ENCODE results near the gene FREM2.

FREM2 gene

GRCh38 chr13:38814331-38814730, 127.5 kb downstream of the FREM2 start:
- Histone ChIP-seq H3K4me2 (ENCODE audit: low read depth, low read length) (peak overlapping the region; percentile 15; the same call in 1 of the 2 replicates), H3K9ac (ENCODE audit: low read length) (no peak overlapping the region), H2AFZ (ENCODE audit: low read length) (no peak overlapping the region), H3K79me2 (ENCODE audit: low read length) (no peaks in the 10 kb centered on the region), H3F3A (ENCODE audit: insufficient read depth, low read length) (no peaks in the 10 kb centered on the region), H3K4me3 (ENCODE audit: low read length) (no peak overlapping the region), H3K27me3 (replicated peaks; ENCODE audit: insufficient read depth, low read length) (no peaks in the 10 kb centered on the region), H4K20me1 (ENCODE audit: insufficient read depth, low read length) (no peaks in the 10 kb centered on the region), H3K9me3 (replicated peaks; ENCODE audit: insufficient read depth, low read length) (no peaks in the 10 kb centered on the region), H3K9me2 (replicated peaks; ENCODE audit: insufficient read depth, low read length) (no peaks in the 10 kb centered on the region), H3K27ac (ENCODE audit: low read length) (peak overlapping the region; percentile 29; the same call in 1 of the 2 replicates), H3K36me3 (replicated peaks; ENCODE audit: insufficient read depth, low read length) (no peaks in the 10 kb centered on the region), H3K4me1 (ENCODE audit: low read length) (peaks cover 12% of the 10 kb centered on the region)
- DNase-seq = peak; percentile 63
- no peak for TF ChIP-seq CTCF (IDR thresholded peaks at IDR 0.05; ENCODE audit: low read length)
- no peak for TF ChIP-seq EZH2 (optimal IDR thresholded peaks at IDR 0.05; ENCODE audit: low read depth, low read length)
- TF ChIP-seq EZH2phosphoT487 (IDR thresholded peaks at IDR 0.05; ENCODE audit: low read length) = no peak

DNA sequence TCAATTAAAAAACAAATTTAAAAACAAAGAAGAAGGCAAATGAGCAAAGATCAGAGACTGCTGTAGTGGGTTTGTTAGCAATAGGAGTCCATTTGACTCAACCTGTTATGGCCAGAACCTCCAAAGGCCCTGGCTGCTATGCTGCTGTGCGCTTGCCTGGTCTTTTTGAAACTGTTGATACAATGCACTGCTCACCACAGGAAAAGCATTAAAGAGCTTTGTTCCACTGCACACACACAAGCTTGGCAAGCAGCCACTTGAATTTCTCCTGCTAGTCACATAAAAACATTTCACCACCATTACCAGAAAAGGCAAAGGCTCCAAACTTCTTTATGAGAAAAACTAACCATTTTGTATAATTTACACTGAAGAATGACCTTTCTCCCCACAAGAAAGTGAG, 132.2 kb downstream of the FREM2 start:
- DNase-seq = peak; percentile 59
- no peaks in the 10 kb centered on the region for H3K27me3 ChIP-seq (replicated peaks; ENCODE audit: insufficient read depth, low read length)
- no peaks in the 10 kb centered on the region for H3K9me3 ChIP-seq (replicated peaks; ENCODE audit: insufficient read depth, low read length)
- no peak overlapping the region for H2AFZ ChIP-seq (ENCODE audit: low read length)
- no peaks in the 10 kb centered on the region for H3K9me2 ChIP-seq (replicated peaks; ENCODE audit: insufficient read depth, low read length)
- no peaks in the 10 kb centered on the region for H4K20me1 ChIP-seq (ENCODE audit: insufficient read depth, low read length)
- no peaks in the 10 kb centered on the region for H3K36me3 ChIP-seq (replicated peaks; ENCODE audit: insufficient read depth, low read length)
- peaks cover 32% of the 10 kb centered on the region for H3K4me1 ChIP-seq (ENCODE audit: low read length)
- H3F3A ChIP-seq (ENCODE audit: insufficient read depth, low read length) = 0 out of 2 replicates have a peak, but pooled peaks cover 8% of the 10 kb centered on the region
- TF ChIP-seq EZH2phosphoT487 (IDR thresholded peaks at IDR 0.05; ENCODE audit: low read length) = no peak
- TF ChIP-seq CTCF (IDR thresholded peaks at IDR 0.05; ENCODE audit: low read length) = no peak
- no peak for TF ChIP-seq EZH2 (optimal IDR thresholded peaks at IDR 0.05; ENCODE audit: low read depth, low read length)
- H3K9ac ChIP-seq (ENCODE audit: low read length) = no peak overlapping the region
- H3K79me2 ChIP-seq (ENCODE audit: low read length) = no peaks in the 10 kb centered on the region
- H3K4me3 ChIP-seq (ENCODE audit: low read length) = no peak overlapping the region
- H3K27ac ChIP-seq (ENCODE audit: low read length) = peak overlapping the region; percentile 25; the same call in 1 of the 2 replicates
- H3K4me2 ChIP-seq (ENCODE audit: low read depth, low read length) = no peak overlapping the region

- H3K36me3 ChIP-seq (replicated peaks; ENCODE audit: insufficient read depth, low read length) = no peaks in the 10 kb centered on the region
- H3K27ac ChIP-seq (ENCODE audit: low read length) = no peak overlapping the region; the same call in 1 of the 2 replicates
- H3K79me2 ChIP-seq (ENCODE audit: low read length) = no peaks in the 10 kb centered on the region
- no peak overlapping the region for H2AFZ ChIP-seq (ENCODE audit: low read length)
- TF ChIP-seq CTCF (IDR thresholded peaks at IDR 0.05; ENCODE audit: low read length) (no peak), EZH2phosphoT487 (IDR thresholded peaks at IDR 0.05; ENCODE audit: low read length) (no peak), EZH2 (optimal IDR thresholded peaks at IDR 0.05; ENCODE audit: low read depth, low read length) (no peak)
- H3K9me2 ChIP-seq (replicated peaks; ENCODE audit: insufficient read depth, low read length) = no peaks in the 10 kb centered on the region
- H4K20me1 ChIP-seq (ENCODE audit: insufficient read depth, low read length) = no peaks in the 10 kb centered on the region
- no peak overlapping the region for H3K4me2 ChIP-seq (ENCODE audit: low read depth, low read length)
- H3K4me3 ChIP-seq (ENCODE audit: low read length) = no peak overlapping the region
- H3F3A ChIP-seq (ENCODE audit: insufficient read depth, low read length) = 0 out of 2 replicates have a peak, but pooled peaks cover 8% of the 10 kb centered on the region
- H3K27me3 ChIP-seq (replicated peaks; ENCODE audit: insufficient read depth, low read length) = no peaks in the 10 kb centered on the region
- H3K9ac ChIP-seq (ENCODE audit: low read length) = no peak overlapping the region
- no peaks in the 10 kb centered on the region for H3K9me3 ChIP-seq (replicated peaks; ENCODE audit: insufficient read depth, low read length)
- peaks cover 27% of the 10 kb centered on the region for H3K4me1 ChIP-seq (ENCODE audit: low read length)
- no peak for DNase-seq
Measured at GRCh38 chr13:38819596-38819995, 132.7 kb downstream of the FREM2 start.

Data from MM.1S (cell line).